ENCODE data around the gene MRAP. TPM values are rescaled to one million over a fixed set of nuclear protein-coding genes. Genes with fewer than 3 reads are reported as not detected.
A peak's percentile ranks its signal among the peaks of the same experiment; 100 is the strongest.

Gene MRAP
- total and polyA plus RNA-seq, 2 donors (not counting 1 experiment from before 2014, with no cell fraction given): 0.17 TPM; not detected in 1

DNA sequence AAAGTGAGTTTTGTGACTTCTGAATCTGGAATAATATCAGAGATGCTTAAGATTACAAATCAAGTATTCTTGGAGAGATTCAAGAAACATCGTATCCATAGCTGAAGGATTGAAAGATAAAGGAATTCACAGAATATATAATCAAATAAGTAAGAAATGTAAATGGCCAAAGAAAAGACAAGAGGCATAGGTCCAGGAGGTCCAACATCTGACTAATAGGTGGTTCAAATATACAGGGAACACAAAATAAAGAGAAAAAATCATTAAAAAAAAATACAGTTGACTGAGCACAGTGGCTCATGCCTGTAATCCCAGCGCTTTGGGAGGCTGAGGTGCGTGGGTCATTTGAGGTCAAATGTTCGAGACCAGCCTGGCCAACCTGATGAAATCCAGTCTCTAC lies 13.2 kb upstream of the MRAP start:
- H3K27me3 ChIP-seq (ENCODE audit: control insufficient read depth, insufficient read depth, low read length): no peaks in the 10 kb centered on the region
- H3K9me3 ChIP-seq (ENCODE audit: control insufficient read depth, insufficient read depth, low read depth, low read length): no peaks in the 10 kb centered on the region
- H3K36me3 ChIP-seq (ENCODE audit: control insufficient read depth, insufficient read depth, low read length): no peaks in the 10 kb centered on the region
- H3K4me3 ChIP-seq (replicated peaks in 1 of 4; ENCODE audit: control extremely low read depth in 1 of 4, insufficient read depth in 1 of 4, low read depth in 3 of 4, low read length in 4 of 4): no peak overlapping the region
- no peaks in the 10 kb centered on the region for H4K20me1 ChIP-seq (ENCODE audit: control insufficient read depth, extremely low read depth, insufficient read depth, low read length)
- no peaks in the 10 kb centered on the region for H3K79me2 ChIP-seq (ENCODE audit: control insufficient read depth, insufficient read depth, low read length)
- no peak overlapping the region for H3K9ac ChIP-seq (ENCODE audit: insufficient read depth, low read length)
- no peak overlapping the region for H3K4me2 ChIP-seq (ENCODE audit: extremely low read depth, insufficient read depth, low read length)
- no peak for DNase-seq (ENCODE audit: low read depth in 2 of 2)
- TF ChIP-seq EZH2 (IDR thresholded peaks at IDR 0.05; ENCODE audit: low read length, missing control alignments): no peak
- TF ChIP-seq, protein P1, sequence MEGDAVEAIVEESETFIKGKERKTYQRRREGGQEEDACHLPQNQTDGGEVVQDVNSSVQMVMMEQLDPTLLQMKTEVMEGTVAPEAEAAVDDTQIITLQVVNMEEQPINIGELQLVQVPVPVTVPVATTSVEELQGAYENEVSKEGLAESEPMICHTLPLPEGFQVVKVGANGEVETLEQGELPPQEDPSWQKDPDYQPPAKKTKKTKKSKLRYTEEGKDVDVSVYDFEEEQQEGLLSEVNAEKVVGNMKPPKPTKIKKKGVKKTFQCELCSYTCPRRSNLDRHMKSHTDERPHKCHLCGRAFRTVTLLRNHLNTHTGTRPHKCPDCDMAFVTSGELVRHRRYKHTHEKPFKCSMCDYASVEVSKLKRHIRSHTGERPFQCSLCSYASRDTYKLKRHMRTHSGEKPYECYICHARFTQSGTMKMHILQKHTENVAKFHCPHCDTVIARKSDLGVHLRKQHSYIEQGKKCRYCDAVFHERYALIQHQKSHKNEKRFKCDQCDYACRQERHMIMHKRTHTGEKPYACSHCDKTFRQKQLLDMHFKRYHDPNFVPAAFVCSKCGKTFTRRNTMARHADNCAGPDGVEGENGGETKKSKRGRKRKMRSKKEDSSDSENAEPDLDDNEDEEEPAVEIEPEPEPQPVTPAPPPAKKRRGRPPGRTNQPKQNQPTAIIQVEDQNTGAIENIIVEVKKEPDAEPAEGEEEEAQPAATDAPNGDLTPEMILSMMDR (conservative IDR thresholded peaks at IDR 0.05 in 1 of 2, IDR thresholded peaks at IDR 0.05 in 1 of 2; ENCODE audit: low read depth in 1 of 2, low read length in 2 of 2): no peak
- H2AFZ ChIP-seq (ENCODE audit: low read length): no peak overlapping the region
- no peak overlapping the region for H3K27ac ChIP-seq (ENCODE audit: insufficient read depth, low read length)
- no peaks in the 10 kb centered on the region for H3K4me1 ChIP-seq (ENCODE audit: control insufficient read depth, extremely low read depth, insufficient read depth, low read length)

DNA sequence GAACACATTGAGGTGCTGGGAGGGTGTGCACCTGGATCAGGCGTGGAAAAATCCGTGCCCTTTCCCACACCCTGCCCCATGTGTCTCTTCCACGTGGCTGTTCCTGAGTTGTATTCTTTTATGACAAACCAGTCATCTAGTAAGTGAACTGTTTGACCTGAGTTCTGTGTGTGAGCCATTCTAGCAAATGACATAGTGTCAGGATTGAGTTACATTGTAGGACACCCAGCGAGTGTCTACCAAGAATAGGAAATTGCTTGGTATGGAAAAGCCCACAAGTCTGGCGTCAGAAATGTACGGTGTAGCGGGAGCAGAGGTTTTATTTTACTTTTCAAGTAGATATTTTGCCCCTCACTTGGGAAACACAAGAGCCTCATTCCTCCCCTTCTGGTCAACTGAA lies 1.2 kb upstream of the MRAP start:
- Histone ChIP-seq H3K27ac (ENCODE audit: insufficient read depth, low read length) (no peak overlapping the region), H3K4me2 (ENCODE audit: extremely low read depth, insufficient read depth, low read length) (no peak overlapping the region), H3K79me2 (ENCODE audit: control insufficient read depth, insufficient read depth, low read length) (no peaks in the 10 kb centered on the region), H3K36me3 (ENCODE audit: control insufficient read depth, insufficient read depth, low read length) (peaks cover 6% of the 10 kb centered on the region), H3K4me1 (ENCODE audit: control insufficient read depth, extremely low read depth, insufficient read depth, low read length) (no peaks in the 10 kb centered on the region), H3K9me3 (ENCODE audit: control insufficient read depth, insufficient read depth, low read depth, low read length) (no peaks in the 10 kb centered on the region), H3K4me3 (replicated peaks in 1 of 4; ENCODE audit: control extremely low read depth in 1 of 4, insufficient read depth in 1 of 4, low read depth in 3 of 4, low read length in 4 of 4) (no peak overlapping the region), H3K9ac (ENCODE audit: insufficient read depth, low read length) (no peak overlapping the region), H2AFZ (ENCODE audit: low read length) (no peak overlapping the region), H3K27me3 (ENCODE audit: control insufficient read depth, insufficient read depth, low read length) (no peaks in the 10 kb centered on the region), H4K20me1 (ENCODE audit: control insufficient read depth, extremely low read depth, insufficient read depth, low read length) (no peaks in the 10 kb centered on the region)
- TF ChIP-seq EZH2 (IDR thresholded peaks at IDR 0.05; ENCODE audit: low read length, missing control alignments): no peak
- TF ChIP-seq, protein P1 (conservative IDR thresholded peaks at IDR 0.05 in 1 of 2, IDR thresholded peaks at IDR 0.05 in 1 of 2; ENCODE audit: low read depth in 1 of 2, low read length in 2 of 2): no peak
- DNase-seq (ENCODE audit: low read depth in 2 of 2): no peak

DNA sequence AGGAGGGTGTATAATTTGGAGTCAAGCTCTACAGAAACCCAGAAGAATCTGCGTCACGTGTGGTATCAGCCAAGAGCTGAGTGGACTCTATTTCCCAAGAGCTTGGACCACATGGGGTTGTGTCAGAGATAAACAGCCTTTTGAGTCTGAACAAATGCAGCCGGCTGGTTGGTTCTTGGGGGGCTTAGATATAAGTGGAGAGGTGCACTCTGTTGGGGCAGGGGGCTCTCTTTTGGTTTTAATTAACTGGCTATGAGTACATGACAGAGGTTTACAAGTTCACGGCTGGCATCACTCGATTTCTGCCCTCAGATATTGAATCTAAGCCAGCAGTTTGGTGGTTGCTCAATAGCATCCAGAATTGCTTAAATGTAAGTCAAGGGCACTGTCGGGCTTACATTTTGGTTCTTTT lies 501 bp upstream of the MRAP start:
- Histone ChIP-seq H3K36me3 (ENCODE audit: control insufficient read depth, insufficient read depth, low read length) (peaks cover 6% of the 10 kb centered on the region), H3K9ac (ENCODE audit: insufficient read depth, low read length) (no peak overlapping the region), H3K79me2 (ENCODE audit: control insufficient read depth, insufficient read depth, low read length) (no peaks in the 10 kb centered on the region), H3K4me2 (ENCODE audit: extremely low read depth, insufficient read depth, low read length) (no peak overlapping the region), H3K4me3 (replicated peaks in 1 of 4; ENCODE audit: control extremely low read depth in 1 of 4, insufficient read depth in 1 of 4, low read depth in 3 of 4, low read length in 4 of 4) (no peak overlapping the region), H4K20me1 (ENCODE audit: control insufficient read depth, extremely low read depth, insufficient read depth, low read length) (no peaks in the 10 kb centered on the region), H3K4me1 (ENCODE audit: control insufficient read depth, extremely low read depth, insufficient read depth, low read length) (no peaks in the 10 kb centered on the region), H3K27me3 (ENCODE audit: control insufficient read depth, insufficient read depth, low read length) (no peaks in the 10 kb centered on the region), H3K9me3 (ENCODE audit: control insufficient read depth, insufficient read depth, low read depth, low read length) (no peaks in the 10 kb centered on the region), H3K27ac (ENCODE audit: insufficient read depth, low read length) (no peak overlapping the region), H2AFZ (ENCODE audit: low read length) (no peak overlapping the region)
- TF ChIP-seq, protein P1 (conservative IDR thresholded peaks at IDR 0.05 in 1 of 2, IDR thresholded peaks at IDR 0.05 in 1 of 2; ENCODE audit: low read depth in 1 of 2, low read length in 2 of 2): no peak
- no peak for TF ChIP-seq EZH2 (IDR thresholded peaks at IDR 0.05; ENCODE audit: low read length, missing control alignments)
- peak in 1 of 2 donors; percentile 81 for DNase-seq (ENCODE audit: low read depth in 2 of 2)

All from fibroblast of lung (primary cell).